ENCODE measurements around the gene UTRN. TPM values are rescaled to one million over a fixed set of nuclear protein-coding genes. Genes with fewer than 3 reads are reported as not detected.

Gene UTRN
- total and polyA plus RNA-seq, 4 donors, result 24.6 to 489 (median 123) TPM

GRCh38 chr6:144316862-144317195 lies 31.7 kb downstream of the UTRN start:
- no peak for TF ChIP-seq CTCF (IDR thresholded peaks at IDR 0.05; ENCODE audit: control extremely low read depth, extremely low read depth)
- Histone ChIP-seq H3K9me3 (ENCODE audit: control insufficient read depth in 4 of 4, insufficient read depth in 3 of 4, low read length in 3 of 4) (no peaks in the 10 kb centered on the region), H3K27me3 (ENCODE audit: control insufficient read depth in 3 of 3, insufficient read depth in 3 of 3, low read length in 2 of 3) (no peaks in the 10 kb centered on the region), H3K36me3 (ENCODE audit: control insufficient read depth in 4 of 4, insufficient read depth in 4 of 4, low read length in 4 of 4) (no peaks in the 10 kb centered on the region), H3K4me3 (no peak overlapping the region), H3K9ac (ENCODE audit: insufficient read depth in 1 of 2, low read length in 2 of 2) (no peak overlapping the region), H3K27ac (ENCODE audit: low read depth in 1 of 2, low read length in 1 of 2) (no peak overlapping the region), H3K4me1 (ENCODE audit: control insufficient read depth in 5 of 5, insufficient read depth in 5 of 5, low read length in 5 of 5) (peaks cover 11 to 49% (median 18%) of the 10 kb centered on the region in 5 donors)
- ATAC-seq (ENCODE audit: insufficient read depth, low FRiP score) (no peak), DNase-seq (no peak)

GRCh38 chr6:144317736-144318135 lies 32.6 kb downstream of the UTRN start:
- no peak overlapping the region for H3K9ac ChIP-seq (ENCODE audit: insufficient read depth in 1 of 2, low read length in 2 of 2)
- TF ChIP-seq CTCF (IDR thresholded peaks at IDR 0.05; ENCODE audit: control extremely low read depth, extremely low read depth), result no peak
- H3K4me1 ChIP-seq (ENCODE audit: control insufficient read depth in 5 of 5, insufficient read depth in 5 of 5, low read length in 5 of 5), result peaks cover 11 to 48% (median 18%) of the 10 kb centered on the region in 5 donors
- peaks cover 0 to 1% (median 0%) of the 10 kb centered on the region in 4 donors for H3K36me3 ChIP-seq (ENCODE audit: control insufficient read depth in 4 of 4, insufficient read depth in 4 of 4, low read length in 4 of 4)
- no peak overlapping the region for H3K27ac ChIP-seq (ENCODE audit: low read depth in 1 of 2, low read length in 1 of 2)
- no peaks in the 10 kb centered on the region for H3K27me3 ChIP-seq (ENCODE audit: control insufficient read depth in 3 of 3, insufficient read depth in 3 of 3, low read length in 2 of 3)
- 49 to 80% methylated on average over 2 of the region's 2 CpGs for WGBS, 2 donors
- ATAC-seq (ENCODE audit: insufficient read depth, low FRiP score), result no peak
- DNase-seq, result no peak
- H3K9me3 ChIP-seq (ENCODE audit: control insufficient read depth in 4 of 4, insufficient read depth in 3 of 4, low read length in 3 of 4), result no peaks in the 10 kb centered on the region
- H3K4me3 ChIP-seq, result no peak overlapping the region

- TF ChIP-seq CTCF (IDR thresholded peaks at IDR 0.05; ENCODE audit: control extremely low read depth, extremely low read depth), result no peak
- 27 to 35% methylated on average over 4 of the region's 4 CpGs for WGBS, 2 donors
- peaks cover 4 to 34% (median 11%) of the 10 kb centered on the region in 5 donors for H3K4me1 ChIP-seq (ENCODE audit: control insufficient read depth in 5 of 5, insufficient read depth in 5 of 5, low read length in 5 of 5)
- H3K4me3 ChIP-seq, result no peak overlapping the region
- H3K9me3 ChIP-seq (ENCODE audit: control insufficient read depth in 4 of 4, insufficient read depth in 3 of 4, low read length in 3 of 4), result no peaks in the 10 kb centered on the region
- H3K27ac ChIP-seq (ENCODE audit: low read depth in 1 of 2, low read length in 1 of 2), result no peak overlapping the region
- no peaks in the 10 kb centered on the region for H3K27me3 ChIP-seq (ENCODE audit: control insufficient read depth in 3 of 3, insufficient read depth in 3 of 3, low read length in 2 of 3)
- peaks cover 0 to 1% (median 0%) of the 10 kb centered on the region in 4 donors for H3K36me3 ChIP-seq (ENCODE audit: control insufficient read depth in 4 of 4, insufficient read depth in 4 of 4, low read length in 4 of 4)
- ATAC-seq (ENCODE audit: insufficient read depth, low FRiP score) (no peak), DNase-seq (no peak)
- no peak overlapping the region for H3K9ac ChIP-seq (ENCODE audit: insufficient read depth in 1 of 2, low read length in 2 of 2)
These were observed 34.1 kb downstream of the UTRN start for GRCh38 chr6:144319211-144319610.

GRCh38 chr6:144320741-144321140 lies 35.6 kb downstream of the UTRN start:
- Histone ChIP-seq H3K27ac (ENCODE audit: low read depth in 1 of 2, low read length in 1 of 2) (no peak overlapping the region), H3K9me3 (ENCODE audit: control insufficient read depth in 4 of 4, insufficient read depth in 3 of 4, low read length in 3 of 4) (no peaks in the 10 kb centered on the region)

More at GRCh38 chr6:144320741-144321140, 35.6 kb downstream of the UTRN start:
- H3K4me1 ChIP-seq (ENCODE audit: control insufficient read depth in 5 of 5, insufficient read depth in 5 of 5, low read length in 5 of 5), result peaks cover 0 to 18% (median 2%) of the 10 kb centered on the region in 5 donors
- H3K4me3 ChIP-seq, result no peak overlapping the region
- no peak overlapping the region for H3K9ac ChIP-seq (ENCODE audit: insufficient read depth in 1 of 2, low read length in 2 of 2)
- ATAC-seq (ENCODE audit: insufficient read depth, low FRiP score) (no peak), DNase-seq (no peak)
- H3K27me3 ChIP-seq (ENCODE audit: control insufficient read depth in 3 of 3, insufficient read depth in 3 of 3, low read length in 2 of 3), result no peaks in the 10 kb centered on the region
- 54 to 61% methylated on average over 5 of the region's 5 CpGs for WGBS, 2 donors
- TF ChIP-seq CTCF (IDR thresholded peaks at IDR 0.05; ENCODE audit: control extremely low read depth, extremely low read depth), result no peak
- peaks cover 0 to 1% (median 0%) of the 10 kb centered on the region in 4 donors for H3K36me3 ChIP-seq (ENCODE audit: control insufficient read depth in 4 of 4, insufficient read depth in 4 of 4, low read length in 4 of 4)
